GM18907 (cell line): ENCODE data around the gene GRID2IP.
"Not testable (repeated sequence)": the region's sequence is repeated elsewhere in the genome, so short reads cannot be mapped to it uniquely, and the experiment has no call there.

Experiments
- ATAC-seq: cut with Tn5 transposase; IDR thresholded peaks from one replicate; pipeline ENCODE4 v1.9.1; 2021; ENCODE audit warnings: mild to moderate bottlenecking, moderate library complexity; ENCODE audit not compliant: unreplicated experiment

GRID2IP gene

GRCh38 chr7:6453734-6454133, 97.5 kb downstream of the GRID2IP start:
- no peak for ATAC-seq

- no peak for ATAC-seq
Observed at GRCh38 chr7:6451224-6451705, 100.0 kb downstream of the GRID2IP start.

GRCh38 chr7:6450591-6450990, 100.7 kb downstream of the GRID2IP start:
- not testable (repeated sequence) for ATAC-seq

DNA sequence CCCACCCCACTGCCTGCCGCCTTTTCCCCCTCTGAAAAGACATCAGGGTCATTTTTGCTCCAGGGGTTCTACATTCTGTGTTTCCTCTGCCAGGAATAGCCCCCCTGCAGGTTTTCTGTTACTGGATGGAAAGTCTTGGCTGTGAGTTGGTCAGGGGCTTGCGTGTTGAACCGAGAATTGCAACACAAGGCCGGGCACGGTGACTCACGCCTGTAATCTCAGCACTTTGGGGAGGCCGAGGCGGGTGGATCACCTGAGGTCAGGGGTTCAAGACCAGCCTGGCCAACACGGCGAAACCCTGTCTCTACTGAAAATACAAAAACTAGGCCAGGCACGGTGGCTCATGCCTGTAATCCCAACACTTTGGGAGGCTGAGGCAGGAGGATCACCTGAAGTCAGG, 101.4 kb downstream of the GRID2IP start:
- ATAC-seq = not testable (repeated sequence)

DNA sequence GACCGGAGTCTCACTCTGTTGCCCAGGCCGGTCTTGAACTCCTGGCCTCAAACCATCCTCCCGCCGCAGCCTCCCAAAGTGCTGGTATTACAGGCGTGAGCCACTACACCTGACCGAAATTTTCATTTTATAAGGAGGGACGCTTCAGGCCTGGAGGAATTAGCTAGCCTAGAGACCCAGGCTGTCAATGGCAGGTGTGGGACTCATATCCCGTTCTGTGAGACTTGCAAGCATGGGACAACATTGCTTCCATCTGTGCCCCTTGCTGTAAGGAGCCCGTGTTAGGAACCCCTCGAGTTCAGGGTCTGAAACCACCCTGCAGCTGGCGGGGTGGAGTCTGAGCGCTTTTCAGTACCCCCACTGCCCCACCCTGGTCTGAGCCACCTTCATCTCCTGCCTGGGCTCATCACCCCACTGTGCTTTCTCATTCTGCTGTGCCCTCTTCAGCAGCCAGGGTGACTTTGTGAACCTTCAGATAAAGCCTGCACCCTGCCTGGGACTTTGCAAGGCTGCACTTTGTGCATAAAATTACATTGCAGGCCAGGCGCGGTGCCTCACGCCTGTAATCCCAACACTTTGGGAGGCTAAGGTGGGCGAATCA, 102.2 kb downstream of the GRID2IP start:
- ATAC-seq = no peak

- ATAC-seq = peak; percentile 86
Observed at GRCh38 chr7:6447581-6448199, 103.6 kb downstream of the GRID2IP start, which contains the start of gene DAGLB. DAGLB (minus strand) TSS chr7:6447954; CDS start chr7:6447842, 112 bp downstream.
